HG03060 (cell line): ENCODE data around the gene SHISAL1.

Experiments
- ATAC-seq: cut with Tn5 transposase; IDR thresholded peaks from one replicate; pipeline ENCODE4 v1.9.1; 2021; ENCODE audit warnings: low read depth, moderate number of reproducible peaks; ENCODE audit not compliant: unreplicated experiment

SHISAL1 gene

GRCh38 chr22:44266796-44267760 lies 45.7 kb downstream of the SHISAL1 start:
- ATAC-seq: no peak

DNA sequence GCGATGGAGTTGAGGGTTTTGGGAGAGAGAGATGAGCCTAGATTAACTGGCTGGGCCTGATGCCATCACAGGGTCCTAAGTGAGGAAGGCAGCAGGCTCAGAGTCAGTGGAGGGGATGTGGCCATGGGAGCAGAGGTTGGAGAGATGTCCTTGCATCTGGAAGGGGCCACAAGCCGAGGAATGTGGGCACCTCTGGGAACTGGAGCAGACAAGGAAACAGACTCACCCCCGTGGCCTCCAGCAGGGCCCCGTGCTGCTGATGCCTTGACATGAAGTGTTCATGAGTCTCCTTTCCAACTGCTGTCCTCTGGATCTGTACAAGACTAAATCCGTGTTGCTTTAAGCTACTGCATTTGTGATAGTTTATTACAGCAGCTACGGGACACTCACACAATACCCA lies 49.2 kb downstream of the SHISAL1 start:
- no peak for ATAC-seq

DNA sequence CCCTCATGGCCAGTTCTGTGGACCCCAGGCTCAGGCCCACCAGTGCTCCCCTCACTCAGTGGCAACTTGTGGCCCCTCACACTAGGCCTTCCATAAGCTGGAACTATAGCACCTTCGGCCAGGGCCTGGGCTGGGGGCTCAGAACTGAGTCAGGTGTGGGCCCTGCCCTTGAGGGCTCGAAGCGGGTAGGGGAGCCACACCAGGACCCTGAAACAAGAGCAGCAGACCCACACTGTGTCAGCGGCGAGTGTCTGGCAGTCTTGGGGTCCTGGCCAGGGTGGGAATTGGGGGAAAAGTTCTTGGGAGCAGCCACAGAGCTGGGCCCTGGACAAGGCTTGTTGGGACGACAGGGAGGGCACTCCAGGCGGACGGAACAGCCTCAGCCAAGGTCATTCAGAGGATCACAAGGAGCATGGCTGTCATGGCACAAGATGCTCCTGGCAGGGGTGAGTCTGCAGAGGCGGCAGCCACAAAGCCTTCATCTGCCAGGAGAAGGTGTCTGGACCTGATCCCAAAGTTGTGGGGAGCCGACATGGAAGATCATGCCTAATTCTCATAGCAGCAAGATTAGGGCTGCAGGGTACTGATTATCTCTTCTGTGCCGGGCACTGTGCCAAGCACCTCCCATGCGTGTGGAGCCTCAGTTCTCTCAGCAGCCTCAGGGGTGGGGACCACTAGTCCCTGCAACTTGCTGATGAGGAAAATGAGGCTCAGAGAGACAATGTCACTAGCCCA lies 50.7 kb downstream of the SHISAL1 start:
- no peak for ATAC-seq

DNA sequence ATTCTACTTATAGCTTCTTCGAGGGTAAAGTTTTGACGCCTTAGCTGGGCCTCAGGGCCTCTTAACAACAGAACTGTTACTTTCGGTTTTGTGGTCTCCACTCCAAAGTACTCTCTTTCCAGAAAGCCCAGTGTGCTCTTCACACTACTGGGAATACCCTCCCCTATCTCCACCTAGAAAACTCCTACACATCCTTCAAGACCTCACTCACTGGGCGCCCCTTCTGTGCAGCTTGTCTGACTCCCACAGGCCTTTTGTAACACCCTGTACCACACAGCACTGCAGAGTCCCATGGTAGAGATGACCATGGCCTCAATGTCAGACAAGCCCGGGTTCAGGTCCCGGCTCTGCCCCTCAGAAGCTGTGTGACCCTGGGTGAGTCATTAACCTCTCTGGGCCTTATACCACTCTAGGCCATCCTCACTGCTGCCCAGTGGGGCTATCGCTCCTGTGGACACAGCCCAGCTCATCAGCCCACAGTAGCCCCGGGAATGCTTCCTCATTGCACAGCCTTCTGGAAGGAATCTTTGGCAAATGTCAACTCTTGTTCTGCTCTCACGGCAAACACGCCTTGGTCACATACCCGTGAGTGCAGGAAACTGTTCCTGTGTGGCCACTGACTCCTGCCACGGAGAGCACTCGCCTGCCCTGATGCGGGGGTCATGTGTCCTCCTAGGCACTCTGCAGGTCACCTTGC lies 51.4 kb downstream of the SHISAL1 start:
- ATAC-seq: no peak

DNA sequence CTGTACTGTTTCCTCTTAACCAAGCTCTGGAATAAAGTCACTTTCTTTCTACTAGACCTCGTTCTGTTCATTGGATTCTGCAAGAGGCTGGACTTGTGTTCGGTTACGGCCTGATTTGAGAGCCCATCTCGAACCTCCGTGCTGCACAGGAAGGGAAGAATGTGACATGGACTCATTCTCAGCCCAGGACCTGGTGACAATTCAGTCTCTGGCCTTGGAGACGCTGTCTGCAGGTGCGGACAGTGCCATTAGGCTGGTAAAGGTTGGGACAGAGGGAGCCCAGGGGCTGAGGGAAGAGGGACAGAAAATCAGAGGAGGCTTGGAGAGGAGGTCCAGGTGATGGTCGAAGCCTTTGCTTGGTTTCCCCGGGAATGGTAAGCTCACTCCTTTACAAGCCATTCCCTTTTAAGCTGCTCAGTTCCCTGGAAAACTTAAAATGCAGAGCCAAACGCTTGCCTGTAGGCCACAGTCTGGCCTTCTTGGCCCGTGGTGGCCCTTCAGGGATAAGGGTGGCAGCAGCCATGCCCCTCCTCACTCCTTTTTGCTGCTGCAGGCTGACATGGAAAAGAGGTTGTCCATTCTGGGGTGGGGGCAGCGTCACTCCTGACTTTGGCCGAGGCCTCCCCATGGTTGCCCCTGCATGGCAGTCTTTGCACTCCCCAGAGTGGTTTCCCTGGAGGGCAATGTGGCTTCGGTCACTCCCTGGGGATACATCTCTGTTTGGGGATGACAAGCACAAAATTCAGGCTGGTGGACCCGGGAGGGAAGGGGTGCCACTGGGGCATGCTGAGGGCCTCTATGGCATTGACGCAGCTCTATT lies 52.3 kb downstream of the SHISAL1 start:
- no peak for ATAC-seq

- ATAC-seq: no peak
Observed at GRCh38 chr22:44259366-44260215, 53.2 kb downstream of the SHISAL1 start.

DNA sequence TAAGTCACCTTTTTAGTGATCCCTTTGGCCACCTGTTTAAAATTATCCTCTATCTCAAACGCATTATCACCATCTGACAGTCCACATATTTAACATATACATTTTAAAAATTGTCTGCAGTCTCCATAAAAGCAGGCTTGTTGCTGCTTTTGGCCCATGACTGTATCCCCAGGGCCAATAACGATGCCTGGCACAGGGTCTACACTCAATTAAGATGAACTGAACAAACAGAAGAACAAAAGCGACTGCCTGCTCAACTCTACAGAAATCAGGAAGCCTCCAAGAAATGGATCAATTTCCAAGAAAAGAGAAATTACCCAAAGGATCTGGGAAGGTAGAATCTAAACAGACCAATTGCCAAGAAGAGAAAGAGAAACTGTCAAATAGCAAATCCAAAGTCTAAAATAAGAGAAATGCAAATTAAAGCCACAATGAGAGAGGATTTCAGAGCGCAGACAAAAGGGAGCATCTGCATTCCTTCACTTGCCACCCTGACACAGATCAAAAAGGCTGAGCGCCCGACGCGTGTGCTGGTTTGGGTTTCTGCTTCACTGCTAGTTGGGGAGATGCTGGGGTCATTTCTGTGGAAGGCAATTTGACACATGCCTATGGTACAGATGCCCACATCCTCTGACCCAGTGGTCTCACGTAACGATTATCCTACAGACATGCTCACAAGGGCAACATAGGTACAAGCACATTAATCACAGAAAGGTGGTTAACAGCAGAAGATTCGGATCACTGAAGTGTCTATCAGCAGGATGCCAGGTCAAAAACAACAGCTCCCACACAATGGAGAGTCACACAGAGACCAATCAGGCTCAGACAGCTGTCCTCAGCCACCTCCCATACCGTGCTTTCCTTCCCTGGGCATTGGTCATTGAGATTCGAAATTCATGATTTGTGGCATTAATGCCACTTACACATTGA lies 55.9 kb downstream of the SHISAL1 start:
- no peak for ATAC-seq

DNA sequence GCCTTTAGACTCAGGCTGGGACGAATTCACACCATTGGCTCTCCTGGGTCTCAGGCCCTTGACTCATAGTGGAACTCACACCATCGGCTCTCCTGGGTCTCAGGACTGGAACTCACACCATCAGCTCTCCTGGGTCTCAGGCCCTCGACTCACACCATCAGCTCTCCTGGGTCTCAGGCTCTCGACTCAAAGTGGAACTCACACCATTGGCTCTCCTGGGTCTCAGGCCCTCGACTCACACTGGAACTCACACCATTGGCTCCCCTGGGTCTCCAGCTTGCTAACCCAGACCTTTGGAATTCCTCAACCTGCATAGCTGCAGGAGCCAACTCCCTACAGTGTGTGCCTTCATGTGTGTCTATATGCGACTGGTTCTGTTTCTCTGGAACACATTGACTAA lies 56.7 kb downstream of the SHISAL1 start:
- no peak for ATAC-seq

DNA sequence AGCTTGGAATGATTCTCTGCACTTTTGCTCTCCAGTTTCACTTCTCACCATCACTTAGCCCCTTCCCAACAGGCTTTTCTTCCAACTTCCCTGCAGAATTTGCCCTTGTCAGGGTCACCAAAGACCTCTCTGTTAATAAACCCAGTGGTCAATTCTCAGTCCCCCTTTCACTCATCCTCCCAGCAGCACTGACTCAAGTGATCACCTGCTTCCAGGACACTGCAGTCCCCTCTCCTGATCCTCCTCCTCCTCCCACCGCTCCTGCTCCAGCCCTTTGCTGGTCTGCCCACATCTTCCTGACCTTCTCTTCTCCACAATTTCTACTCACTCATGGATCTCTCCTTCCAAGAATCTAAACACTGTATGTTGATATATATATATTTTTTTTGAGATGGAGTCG lies 57.9 kb downstream of the SHISAL1 start:
- no peak for ATAC-seq

DNA sequence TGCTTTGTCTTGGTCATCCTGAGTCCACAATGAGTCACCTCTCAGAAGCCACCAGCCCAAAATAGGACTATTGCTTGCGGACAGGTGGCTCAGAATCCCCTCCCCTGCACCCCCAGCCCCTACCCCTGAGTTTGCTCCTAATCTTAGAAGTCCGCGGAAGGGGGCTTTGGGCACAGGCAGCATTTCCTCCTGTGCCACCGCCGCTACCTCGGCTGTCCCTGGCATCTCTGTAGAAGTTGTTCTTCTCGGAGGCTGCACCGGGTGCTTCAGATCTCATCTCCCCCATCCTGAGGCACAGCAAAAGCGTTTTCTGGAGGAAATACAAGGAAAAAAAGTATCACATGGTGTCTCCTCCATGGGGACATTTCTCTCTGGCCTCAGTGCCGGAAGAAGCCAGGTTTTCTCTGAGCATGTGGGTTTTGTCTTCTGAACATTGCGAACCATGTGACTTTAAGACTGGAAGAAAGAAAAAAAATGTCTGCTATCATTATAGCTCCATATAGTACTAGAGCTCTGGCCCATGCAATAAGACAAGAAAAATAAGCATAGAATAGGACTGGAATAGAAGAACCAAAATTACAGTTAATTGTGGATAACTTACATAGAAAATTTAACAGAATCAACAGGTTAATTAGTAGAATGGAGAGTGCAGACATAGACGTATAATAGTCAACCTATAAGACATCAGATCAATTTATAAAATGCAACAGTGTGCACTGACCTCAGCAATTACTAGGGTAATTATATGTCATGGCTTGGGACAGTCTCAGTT lies 63.2 kb downstream of the SHISAL1 start:
- ATAC-seq: no peak

GRCh38 chr22:44248926-44249325 lies 63.8 kb downstream of the SHISAL1 start:
- ATAC-seq: no peak

GRCh38 chr22:44247923-44248892 lies 64.5 kb downstream of the SHISAL1 start:
- no peak for ATAC-seq

- no peak for ATAC-seq
Observed at GRCh38 chr22:44247346-44247745, 65.4 kb downstream of the SHISAL1 start.

DNA sequence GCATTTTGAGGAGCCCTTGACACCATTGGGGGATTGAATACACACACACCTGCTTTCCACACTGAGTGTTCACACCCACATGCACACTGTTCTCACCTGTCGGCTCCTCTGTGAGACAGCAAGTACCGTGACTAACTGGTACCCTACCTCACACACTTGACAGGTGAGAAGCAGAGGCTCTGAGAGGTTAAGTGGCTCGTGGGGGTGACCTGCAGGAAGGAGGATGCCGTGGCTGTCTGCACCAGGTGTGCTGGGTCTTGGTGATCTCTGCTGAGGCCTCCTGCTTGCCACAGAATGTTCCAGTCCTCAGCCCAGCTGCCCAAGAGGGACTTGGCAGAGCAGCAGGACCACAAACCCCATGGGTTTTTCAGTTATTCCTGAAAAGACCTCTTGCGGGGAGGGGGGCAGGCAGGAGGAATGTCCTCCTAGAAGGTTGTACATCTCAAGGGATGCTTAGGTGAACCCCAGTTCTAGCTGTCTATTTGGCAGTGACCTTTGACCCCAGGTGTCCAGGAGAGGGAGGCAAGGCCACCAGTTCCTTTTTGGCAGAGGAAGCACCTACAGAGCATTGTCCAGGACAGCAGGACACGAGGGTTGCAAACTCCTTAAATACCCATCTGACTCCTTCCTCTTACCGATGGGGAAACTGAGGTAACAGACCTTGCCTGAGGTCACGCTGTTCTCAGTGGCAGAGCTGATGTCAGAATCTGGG lies 66.0 kb downstream of the SHISAL1 start:
- ATAC-seq: no peak

GRCh38 chr22:44245867-44246266 lies 66.9 kb downstream of the SHISAL1 start:
- no peak for ATAC-seq

- ATAC-seq: no peak
Observed at GRCh38 chr22:44245438-44245837, 67.3 kb downstream of the SHISAL1 start.
